ENCODE data around the gene IDH3A. TPM values are rescaled to one million over a fixed set of nuclear protein-coding genes. Genes with fewer than 3 reads are reported as not detected.

The IDH3A gene
- polyA plus RNA-seq, 2 of the 4 experiments (the other 2 are of a cell fraction): 85.6 to 149 TPM

DNA sequence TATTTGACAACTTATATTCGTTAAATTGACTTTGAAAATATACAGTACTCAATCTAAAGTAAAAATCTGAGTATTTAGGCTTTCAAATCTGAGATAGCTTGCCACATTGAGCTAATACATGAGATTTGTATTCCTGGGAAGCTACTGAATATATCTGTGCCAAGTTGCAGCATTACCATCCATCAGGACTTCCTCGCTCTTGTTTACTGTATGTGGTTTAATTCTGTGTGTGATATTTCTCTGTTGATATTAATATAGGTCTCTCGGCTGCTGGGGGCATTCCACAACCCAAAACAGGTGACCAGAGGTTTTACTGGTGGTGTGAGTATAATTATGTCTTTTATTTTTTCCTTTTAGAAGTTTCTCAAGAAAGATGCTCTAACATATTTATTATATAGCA lies 5.8 kb downstream of the IDH3A start:
- Histone ChIP-seq H3K9me3 (no peaks in the 10 kb centered on the region), H3K4me2 (no peak overlapping the region), H3K4me1 (peaks cover 22% of the 10 kb centered on the region), H3K27ac (no peak overlapping the region), H3K4me3 (no peak overlapping the region)
- ChIA-PET POLR2A (no interaction called here), CTCF (interaction anchor here (0.8 to 1.8 kb wide), 8 partner anchors 13 to 196 kb away, joined by 3 to 8 read pairs (median 3); partner anchors contain the start of gene CIB2)
- TF ChIP-seq, protein P1, sequence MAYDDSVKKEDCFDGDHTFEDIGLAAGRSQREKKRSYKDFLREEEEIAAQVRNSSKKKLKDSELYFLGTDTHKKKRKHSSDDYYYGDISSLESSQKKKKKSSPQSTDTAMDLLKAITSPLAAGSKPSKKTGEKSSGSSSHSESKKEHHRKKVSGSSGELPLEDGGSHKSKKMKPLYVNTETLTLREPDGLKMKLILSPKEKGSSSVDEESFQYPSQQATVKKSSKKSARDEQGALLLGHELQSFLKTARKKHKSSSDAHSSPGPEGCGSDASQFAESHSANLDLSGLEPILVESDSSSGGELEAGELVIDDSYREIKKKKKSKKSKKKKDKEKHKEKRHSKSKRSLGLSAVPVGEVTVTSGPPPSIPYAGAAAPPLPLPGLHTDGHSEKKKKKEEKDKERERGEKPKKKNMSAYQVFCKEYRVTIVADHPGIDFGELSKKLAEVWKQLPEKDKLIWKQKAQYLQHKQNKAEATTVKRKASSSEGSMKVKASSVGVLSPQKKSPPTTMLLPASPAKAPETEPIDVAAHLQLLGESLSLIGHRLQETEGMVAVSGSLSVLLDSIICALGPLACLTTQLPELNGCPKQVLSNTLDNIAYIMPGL (CRISPR knock-in tag; IDR thresholded peaks at IDR 0.05; ENCODE audit: borderline replicate concordance): no peak
- TF ChIP-seq, protein P2, sequence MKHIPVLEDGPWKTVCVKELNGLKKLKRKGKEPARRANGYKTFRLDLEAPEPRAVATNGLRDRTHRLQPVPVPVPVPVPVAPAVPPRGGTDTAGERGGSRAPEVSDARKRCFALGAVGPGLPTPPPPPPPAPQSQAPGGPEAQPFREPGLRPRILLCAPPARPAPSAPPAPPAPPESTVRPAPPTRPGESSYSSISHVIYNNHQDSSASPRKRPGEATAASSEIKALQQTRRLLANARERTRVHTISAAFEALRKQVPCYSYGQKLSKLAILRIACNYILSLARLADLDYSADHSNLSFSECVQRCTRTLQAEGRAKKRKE (CRISPR knock-in tag; IDR thresholded peaks at IDR 0.05; ENCODE audit: low read depth): no peak
- TF ChIP-seq JUNB (IDR thresholded peaks at IDR 0.05) (no peak), RNF2 (IDR thresholded peaks at IDR 0.05; ENCODE audit: borderline replicate concordance, low read depth) (no peak), POLR2A (IDR thresholded peaks at IDR 0.05; ENCODE audit: low read length) (no peak), EHMT2 (IDR thresholded peaks at IDR 0.05; ENCODE audit: low read depth) (no peak), HEYL (CRISPR knock-in tag; IDR thresholded peaks at IDR 0.05) (no peak), CHD4 (IDR thresholded peaks at IDR 0.05; ENCODE audit: borderline replicate concordance) (no peak), ZNF302 (CRISPR knock-in tag; IDR thresholded peaks at IDR 0.05) (no peak), POLR2AphosphoS2 (conservative IDR thresholded peaks at IDR 0.05; ENCODE audit: low read length) (no peak), FOSB (CRISPR knock-in tag; IDR thresholded peaks at IDR 0.05) (no peak), RFX5 (IDR thresholded peaks at IDR 0.05) (no peak), HOXB5 (CRISPR knock-in tag; IDR thresholded peaks at IDR 0.05) (no peak), BHLHE40 (IDR thresholded peaks at IDR 0.05; ENCODE audit: low read depth, low read length) (no peak)
- TF ChIP-seq, protein P3, sequence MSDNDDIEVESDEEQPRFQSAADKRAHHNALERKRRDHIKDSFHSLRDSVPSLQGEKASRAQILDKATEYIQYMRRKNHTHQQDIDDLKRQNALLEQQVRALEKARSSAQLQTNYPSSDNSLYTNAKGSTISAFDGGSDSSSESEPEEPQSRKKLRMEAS (IDR thresholded peaks at IDR 0.05): no peak
- TF ChIP-seq, protein P4, sequence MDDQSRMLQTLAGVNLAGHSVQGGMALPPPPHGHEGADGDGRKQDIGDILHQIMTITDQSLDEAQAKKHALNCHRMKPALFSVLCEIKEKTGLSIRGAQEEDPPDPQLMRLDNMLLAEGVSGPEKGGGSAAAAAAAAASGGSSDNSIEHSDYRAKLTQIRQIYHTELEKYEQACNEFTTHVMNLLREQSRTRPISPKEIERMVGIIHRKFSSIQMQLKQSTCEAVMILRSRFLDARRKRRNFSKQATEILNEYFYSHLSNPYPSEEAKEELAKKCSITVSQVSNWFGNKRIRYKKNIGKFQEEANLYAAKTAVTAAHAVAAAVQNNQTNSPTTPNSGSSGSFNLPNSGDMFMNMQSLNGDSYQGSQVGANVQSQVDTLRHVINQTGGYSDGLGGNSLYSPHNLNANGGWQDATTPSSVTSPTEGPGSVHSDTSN (IDR thresholded peaks at IDR 0.05): no peak
- TF ChIP-seq, protein P5, sequence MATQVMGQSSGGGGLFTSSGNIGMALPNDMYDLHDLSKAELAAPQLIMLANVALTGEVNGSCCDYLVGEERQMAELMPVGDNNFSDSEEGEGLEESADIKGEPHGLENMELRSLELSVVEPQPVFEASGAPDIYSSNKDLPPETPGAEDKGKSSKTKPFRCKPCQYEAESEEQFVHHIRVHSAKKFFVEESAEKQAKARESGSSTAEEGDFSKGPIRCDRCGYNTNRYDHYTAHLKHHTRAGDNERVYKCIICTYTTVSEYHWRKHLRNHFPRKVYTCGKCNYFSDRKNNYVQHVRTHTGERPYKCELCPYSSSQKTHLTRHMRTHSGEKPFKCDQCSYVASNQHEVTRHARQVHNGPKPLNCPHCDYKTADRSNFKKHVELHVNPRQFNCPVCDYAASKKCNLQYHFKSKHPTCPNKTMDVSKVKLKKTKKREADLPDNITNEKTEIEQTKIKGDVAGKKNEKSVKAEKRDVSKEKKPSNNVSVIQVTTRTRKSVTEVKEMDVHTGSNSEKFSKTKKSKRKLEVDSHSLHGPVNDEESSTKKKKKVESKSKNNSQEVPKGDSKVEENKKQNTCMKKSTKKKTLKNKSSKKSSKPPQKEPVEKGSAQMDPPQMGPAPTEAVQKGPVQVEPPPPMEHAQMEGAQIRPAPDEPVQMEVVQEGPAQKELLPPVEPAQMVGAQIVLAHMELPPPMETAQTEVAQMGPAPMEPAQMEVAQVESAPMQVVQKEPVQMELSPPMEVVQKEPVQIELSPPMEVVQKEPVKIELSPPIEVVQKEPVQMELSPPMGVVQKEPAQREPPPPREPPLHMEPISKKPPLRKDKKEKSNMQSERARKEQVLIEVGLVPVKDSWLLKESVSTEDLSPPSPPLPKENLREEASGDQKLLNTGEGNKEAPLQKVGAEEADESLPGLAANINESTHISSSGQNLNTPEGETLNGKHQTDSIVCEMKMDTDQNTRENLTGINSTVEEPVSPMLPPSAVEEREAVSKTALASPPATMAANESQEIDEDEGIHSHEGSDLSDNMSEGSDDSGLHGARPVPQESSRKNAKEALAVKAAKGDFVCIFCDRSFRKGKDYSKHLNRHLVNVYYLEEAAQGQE (IDR thresholded peaks at IDR 0.05): no peak
- ATAC-seq (no peak), DNase-seq (ENCODE audit: low read depth in 1 of 2, low spot score in 1 of 2) (no peak), FAIRE-seq (no peak)
- 88% methylated on average over 3 of the region's 3 CpGs for WGBS (ENCODE audit: missing lambda C conversion rate)

DNA sequence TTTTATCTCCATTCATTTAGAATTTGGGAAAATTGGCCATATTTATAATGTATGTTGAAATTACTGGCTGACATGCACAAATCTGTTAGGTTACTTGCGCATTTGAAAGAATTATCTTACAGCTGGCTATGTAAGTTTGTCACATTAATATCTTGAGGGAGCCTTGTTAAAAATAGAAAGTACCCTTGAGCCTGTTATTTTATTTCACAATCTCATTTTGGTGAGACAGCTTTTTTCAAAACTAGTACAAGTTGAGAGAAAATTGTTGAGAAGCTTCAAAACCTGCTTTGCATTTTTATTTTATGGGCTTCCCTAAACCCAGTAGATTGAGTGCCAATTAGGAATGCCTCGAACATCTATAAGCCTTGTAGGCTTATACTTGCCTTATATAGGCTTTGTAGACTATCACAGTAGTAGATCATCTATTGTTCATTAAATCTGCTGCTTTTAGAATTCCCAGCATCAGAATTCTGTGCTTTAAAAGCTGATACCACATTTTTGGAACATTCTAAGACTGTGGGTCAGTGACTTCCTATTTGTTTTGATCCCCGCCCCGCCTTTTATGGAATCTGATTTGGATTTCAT lies 6.3 kb downstream of the IDH3A start:
- Histone ChIP-seq H3K27ac (no peak overlapping the region), H3K9me3 (no peaks in the 10 kb centered on the region), H3K4me1 (peaks cover 18% of the 10 kb centered on the region; the same call in 2 of the 3 replicates), H3K4me2 (no peak overlapping the region), H3K4me3 (no peak overlapping the region)
- no peak for DNase-seq (ENCODE audit: low read depth in 1 of 2, low spot score in 1 of 2)
- POLR2A ChIA-PET: no interaction called here
- CTCF ChIA-PET: interaction anchor here (0.8 to 7.4 kb wide), 10 partner anchors 8 to 196 kb away, joined by 3 to 38 read pairs (median 3); partner anchors contain the start of gene CIB2
- FAIRE-seq: no peak
- TF ChIP-seq ZC3H11A (IDR thresholded peaks at IDR 0.05): no peak
- peak; percentile 6 for TF ChIP-seq MAFK (IDR thresholded peaks at IDR 0.05; ENCODE audit: partially characterized antibody)
- ATAC-seq: no peak
- WGBS (ENCODE audit: missing lambda C conversion rate): 93% methylated on average over 4 of the region's 4 CpGs
